GM19025 (cell line): ENCODE results near the gene HMOX1.
"Not testable (repeated sequence)": the region's sequence is repeated elsewhere in the genome, so short reads cannot be mapped to it uniquely, and the experiment has no call there.

Experiments
- ATAC-seq: cut with Tn5 transposase; IDR thresholded peaks from one replicate; pipeline ENCODE4 v1.9.1; 2021; ENCODE audit warnings: mild to moderate bottlenecking, low read depth, moderate library complexity; ENCODE audit not compliant: unreplicated experiment

Gene HMOX1

DNA sequence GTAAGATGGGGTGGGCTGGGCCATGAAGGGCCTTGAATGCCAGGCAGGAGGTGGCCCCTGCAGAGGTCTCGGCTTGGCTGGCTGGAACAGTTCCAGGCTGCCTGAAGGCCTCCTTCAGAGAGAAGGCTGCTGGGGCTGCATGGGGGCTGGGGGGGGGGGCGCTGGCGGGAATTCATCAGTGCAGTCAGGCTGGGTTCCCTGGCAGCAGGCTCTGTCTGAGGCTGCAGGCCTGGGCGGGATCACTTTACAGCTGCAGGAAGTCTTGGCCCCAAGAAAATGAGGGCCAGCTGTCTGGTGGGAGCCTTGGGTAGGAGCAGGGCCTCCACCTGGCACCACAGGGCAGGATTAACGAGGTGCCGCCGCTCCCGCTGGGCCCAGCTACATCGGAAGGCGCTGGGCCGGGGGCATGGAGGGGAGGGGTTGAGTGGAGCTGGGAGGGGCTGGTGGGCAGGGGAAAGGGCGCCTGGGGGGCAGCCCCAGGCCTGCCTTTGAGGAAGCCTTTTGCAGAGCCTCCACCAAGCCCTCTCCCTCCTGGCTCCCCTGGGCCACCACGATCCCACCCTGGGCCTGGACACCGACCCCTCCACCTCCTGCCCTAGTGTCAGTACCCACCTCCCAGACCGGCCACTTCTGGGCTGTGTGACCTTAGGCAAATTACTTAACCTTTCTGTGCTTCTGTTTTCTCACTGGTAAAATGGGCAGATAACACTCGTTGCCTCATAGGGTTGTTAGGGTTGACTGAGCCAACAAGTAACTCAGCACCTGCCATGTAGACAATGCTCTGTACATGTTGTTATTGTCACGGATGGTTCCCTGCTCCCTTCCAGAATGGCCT, 31.0 kb upstream of the HMOX1 start:
- no peak for ATAC-seq

GRCh38 chr22:35350539-35351503, 30.1 kb upstream of the HMOX1 start:
- ATAC-seq: peak; percentile 86

DNA sequence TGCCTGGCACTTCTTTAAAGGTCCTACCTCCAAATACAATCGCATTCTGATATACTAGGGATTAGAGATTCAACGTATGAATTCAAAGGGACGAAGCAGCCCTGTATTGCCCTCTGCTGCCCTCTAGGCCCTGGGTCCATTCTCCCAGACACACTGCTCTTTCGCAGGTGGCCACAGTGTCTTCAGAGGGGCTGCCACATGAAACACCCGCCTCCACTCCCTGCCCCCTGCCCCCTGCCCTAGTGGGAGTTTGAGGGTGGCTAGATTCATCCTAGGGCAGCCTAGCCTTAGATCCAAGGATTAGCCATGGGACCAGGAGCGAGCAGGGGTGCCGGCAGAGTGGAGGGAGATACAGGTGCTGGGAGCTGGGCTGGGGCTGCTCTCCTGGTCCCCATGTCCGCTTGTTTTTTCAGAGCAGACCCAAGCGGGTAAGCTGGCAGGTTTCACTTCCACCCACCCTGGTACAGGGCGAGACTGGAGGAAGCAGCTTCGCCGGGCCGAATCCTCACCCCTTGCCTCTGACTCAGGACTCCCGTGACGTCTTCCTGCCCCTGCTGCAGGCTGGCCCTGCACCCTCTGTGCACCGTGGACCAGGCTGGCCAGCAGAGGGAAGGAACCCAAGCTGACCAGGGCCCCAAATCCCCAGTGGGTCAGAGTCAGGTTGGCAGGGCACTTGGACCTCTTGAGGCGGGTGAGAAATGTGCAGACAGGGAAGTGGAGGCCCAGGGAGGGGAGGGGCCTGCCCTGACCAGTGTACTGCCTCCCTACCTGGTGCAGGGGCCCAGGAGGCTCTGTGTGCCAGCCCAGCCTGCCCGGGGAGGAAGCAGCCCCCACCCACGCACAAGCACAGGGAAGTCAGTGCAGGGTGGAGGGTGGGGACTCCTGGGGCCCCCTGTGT, 28.4 kb upstream of the HMOX1 start:
- ATAC-seq: no peak

GRCh38 chr22:35353318-35353717, 27.6 kb upstream of the HMOX1 start:
- ATAC-seq: no peak

- ATAC-seq: no peak
Measured at GRCh38 chr22:35354068-35354467, 26.8 kb upstream of the HMOX1 start.

GRCh38 chr22:35357883-35358621, 22.8 kb upstream of the HMOX1 start:
- no peak for ATAC-seq

DNA sequence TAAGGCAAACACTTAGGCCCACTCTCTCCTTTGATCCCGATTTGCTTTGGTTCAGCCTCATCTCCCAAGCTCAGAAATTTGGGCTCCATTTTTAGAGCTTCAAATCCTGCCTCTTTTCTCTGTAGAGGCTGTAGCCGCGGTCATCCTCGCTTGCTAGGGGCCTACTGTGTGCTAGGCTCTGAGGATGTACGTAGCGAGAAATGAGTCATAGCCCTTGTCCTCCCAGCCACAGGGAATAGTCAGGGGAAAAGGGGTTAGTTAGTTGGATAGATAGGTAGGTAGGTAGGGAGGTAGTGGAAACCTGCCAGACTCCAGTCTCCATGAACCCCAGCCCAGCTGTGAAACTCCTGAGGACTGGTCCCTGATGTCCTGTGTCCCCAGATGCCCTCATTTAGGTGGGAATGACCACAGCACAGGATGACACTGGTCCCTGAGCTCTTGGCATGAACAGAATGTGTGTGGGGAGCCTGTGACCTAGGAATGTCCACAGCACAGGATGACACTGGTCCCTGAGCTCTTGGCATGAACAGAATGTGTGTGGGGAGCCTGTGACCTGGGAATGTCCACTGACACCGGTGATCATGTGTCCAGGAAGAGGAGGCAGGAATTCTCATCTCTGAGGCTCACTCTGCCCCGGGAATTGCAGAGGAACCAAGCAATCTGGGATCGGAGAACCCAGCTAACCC, 21.4 kb upstream of the HMOX1 start:
- no peak for ATAC-seq

DNA sequence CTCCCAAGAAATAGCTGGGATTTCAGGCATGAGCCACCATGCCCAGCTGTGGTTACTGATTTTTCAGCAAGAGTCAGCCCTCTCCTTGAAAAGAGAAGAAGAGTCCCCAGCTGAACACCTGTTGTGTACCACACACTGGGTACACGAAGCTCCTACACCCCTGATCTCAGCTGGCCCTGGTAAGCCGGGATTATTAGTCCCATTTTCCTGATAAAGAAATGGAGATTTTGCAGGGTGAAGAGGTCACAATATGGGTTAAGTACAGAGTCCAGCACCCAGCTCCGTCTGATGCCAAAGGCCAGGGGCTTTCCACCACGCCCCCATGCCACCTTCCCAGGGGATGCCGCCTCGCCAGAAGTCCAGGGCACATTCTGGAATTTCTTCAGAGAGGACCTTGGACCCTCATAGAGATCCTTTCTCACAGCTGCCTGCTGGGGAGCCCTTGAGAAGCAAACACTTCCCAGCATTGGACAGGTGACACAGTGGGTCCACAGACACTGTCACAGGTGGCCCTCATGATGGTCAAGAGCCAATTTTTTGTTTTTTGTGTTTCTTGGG, 19.8 kb upstream of the HMOX1 start:
- no peak for ATAC-seq

GRCh38 chr22:35363566-35364086, 17.3 kb upstream of the HMOX1 start:
- ATAC-seq: no peak

DNA sequence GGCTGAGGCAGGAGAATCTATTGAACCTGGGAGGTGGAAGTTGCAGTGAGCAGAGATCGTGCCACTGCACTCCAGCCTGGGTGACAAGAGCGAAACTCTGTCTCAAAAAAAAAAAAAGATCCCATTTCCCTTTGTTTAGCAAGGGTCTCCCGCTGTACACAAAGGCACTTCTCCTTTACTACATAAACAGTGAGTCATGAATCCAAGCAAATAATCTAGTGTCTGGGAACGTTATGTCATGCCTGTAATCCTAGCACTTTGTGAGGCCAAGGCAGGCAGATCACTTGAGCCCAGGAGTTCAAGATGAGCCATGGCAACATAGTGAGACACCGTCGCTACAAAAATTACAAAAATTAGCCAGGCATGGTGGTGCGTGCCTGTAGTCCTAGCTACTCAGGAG, 16.7 kb upstream of the HMOX1 start:
- ATAC-seq: not testable (repeated sequence)

DNA sequence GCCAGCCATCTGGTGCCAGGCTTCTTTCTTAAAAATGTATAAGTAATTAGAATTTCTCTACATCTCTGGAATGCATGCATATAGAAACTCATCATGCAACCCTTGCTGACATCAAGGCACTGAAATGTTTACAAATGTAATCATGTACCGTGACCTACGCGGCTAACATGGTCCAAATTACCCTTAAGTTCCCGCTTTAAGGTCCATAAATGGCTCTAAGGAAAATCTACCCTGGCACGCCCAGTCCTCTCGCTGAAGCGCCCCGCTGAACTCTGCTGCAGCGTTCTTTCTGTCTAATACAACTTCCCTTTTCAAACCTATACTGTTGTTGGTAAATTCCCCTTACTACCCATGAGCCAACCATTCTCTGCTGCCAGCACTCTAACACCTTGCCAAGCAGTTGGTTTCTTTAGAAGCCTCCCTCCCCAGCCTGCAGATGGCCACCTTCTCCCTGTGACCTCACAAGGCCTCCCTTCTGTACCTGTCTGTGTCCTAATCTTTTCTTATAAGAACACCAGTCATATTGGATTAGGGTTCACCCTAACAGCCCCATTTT, 13.5 kb upstream of the HMOX1 start:
- ATAC-seq: no peak

GRCh38 chr22:35368386-35368785, 12.5 kb upstream of the HMOX1 start:
- ATAC-seq: no peak

- no peak for ATAC-seq
Measured at GRCh38 chr22:35369996-35370395, 10.9 kb upstream of the HMOX1 start.

GRCh38 chr22:35373781-35374180, 7.1 kb upstream of the HMOX1 start:
- ATAC-seq: no peak

- no peak for ATAC-seq
Measured at GRCh38 chr22:35375031-35375430, 5.9 kb upstream of the HMOX1 start.

DNA sequence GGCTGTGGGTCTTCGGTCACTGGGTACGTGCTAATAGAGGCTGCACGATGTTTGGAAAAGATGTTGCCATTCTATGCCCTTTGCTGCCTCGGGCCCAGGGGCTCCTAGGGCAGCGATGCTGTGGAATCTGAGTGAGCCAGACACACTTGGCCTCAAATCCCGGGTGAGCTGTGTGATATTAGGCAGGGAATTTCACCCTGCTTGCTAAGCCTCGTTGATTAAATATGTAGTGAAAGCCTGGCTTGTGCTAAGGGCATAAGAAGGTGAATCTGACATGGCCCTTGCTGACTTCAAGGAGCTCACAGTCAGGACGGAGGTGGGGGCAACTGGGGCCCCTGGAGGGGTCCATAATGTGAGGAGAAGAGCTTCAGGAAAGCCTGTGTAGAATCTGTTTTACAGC, 5.4 kb upstream of the HMOX1 start:
- ATAC-seq: no peak

DNA sequence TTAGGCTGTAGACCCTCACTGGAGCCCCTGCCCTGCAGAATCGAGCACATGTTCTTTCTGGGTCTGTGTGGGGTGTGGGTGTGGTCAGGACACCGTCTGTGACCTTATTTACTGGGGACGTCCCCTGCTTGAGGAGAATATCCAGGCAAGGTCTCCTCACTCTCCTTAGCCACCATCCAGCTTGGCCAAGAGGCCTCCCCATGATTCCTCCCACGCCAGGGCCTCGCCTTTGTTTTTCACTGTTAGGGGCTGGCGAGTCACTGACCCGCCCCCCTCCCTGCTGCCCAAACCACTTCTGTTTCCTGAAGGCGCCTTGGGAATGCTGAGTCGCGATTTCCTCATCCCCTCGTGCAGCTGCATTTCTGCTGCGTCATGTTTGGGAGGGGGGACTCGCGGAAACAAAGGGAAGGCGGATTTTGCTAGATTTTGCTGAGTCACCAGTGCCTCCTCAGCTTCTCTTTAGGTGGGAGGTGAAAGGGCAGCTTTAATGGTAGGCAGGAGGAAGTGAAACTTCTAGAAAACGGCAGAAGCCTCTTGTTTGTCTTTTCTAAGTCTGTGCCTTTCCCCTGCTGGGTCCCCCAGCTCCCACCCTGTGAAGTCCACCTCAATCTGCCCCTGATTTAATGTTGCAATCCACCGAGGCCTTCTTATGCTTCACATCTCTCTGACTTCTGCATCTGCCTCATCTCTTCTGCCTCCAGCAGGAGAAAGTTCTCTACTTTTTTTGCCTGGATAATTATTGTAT, 4.0 kb upstream of the HMOX1 start:
- no peak for ATAC-seq

GRCh38 chr22:35377735-35378134, 3.2 kb upstream of the HMOX1 start:
- ATAC-seq: no peak
